H7 (cell line): ENCODE measurements around the gene ASMT. TPM values are rescaled to one million over a fixed set of nuclear protein-coding genes. Genes with fewer than 3 reads are reported as not detected.

ENCODE experiments used
- DNase-seq: peaks from one replicate; pipeline ENCODE4 v3.0.0; 2012
- H3K27me3 ChIP-seq: 2 replicates; pipeline ENCODE4 v1.6.0; 2011; ENCODE audit warnings: mild to moderate bottlenecking, low read length; ENCODE audit not compliant: control insufficient read depth, insufficient read depth
- H3K36me3 ChIP-seq: replicated peaks from 2 replicates; pipeline ENCODE4 v1.5.1; 2011; ENCODE audit warnings: low read length; ENCODE audit not compliant: control insufficient read depth, insufficient read depth
- H3K4me3 ChIP-seq: 2 replicates; pipeline ENCODE4 v1.5.1; 2011; ENCODE audit warnings: low read depth, mild to moderate bottlenecking, control low read depth, low read length, moderate library complexity; ENCODE audit not compliant: insufficient read depth
- total RNA-seq: library from RNA; depleted of rRNA; stranded (reverse); fragments of >200 nt; shearing (Covaris generic); gene quantifications from 2 replicates; pipeline ENCODE4 v1.2.3, GENCODE V29; 2014

The ASMT gene
- total RNA-seq, 1 experiment from 2014 or later: 0.14 TPM

GRCh38 chrX:1592470-1593142, 22.3 kb upstream of the ASMT start:
- H3K36me3 ChIP-seq: peaks cover 21% of the 10 kb centered on the region
- DNase-seq: peak; percentile 77
- H3K4me3 ChIP-seq: peak overlapping the region; percentile 81
- H3K27me3 ChIP-seq: peaks cover 1% of the 10 kb centered on the region; the same call in 1 of the 2 replicates

- DNase-seq: peak; percentile 36
These were observed 21.3 kb upstream of the ASMT start for GRCh38 chrX:1593286-1594271.

DNA sequence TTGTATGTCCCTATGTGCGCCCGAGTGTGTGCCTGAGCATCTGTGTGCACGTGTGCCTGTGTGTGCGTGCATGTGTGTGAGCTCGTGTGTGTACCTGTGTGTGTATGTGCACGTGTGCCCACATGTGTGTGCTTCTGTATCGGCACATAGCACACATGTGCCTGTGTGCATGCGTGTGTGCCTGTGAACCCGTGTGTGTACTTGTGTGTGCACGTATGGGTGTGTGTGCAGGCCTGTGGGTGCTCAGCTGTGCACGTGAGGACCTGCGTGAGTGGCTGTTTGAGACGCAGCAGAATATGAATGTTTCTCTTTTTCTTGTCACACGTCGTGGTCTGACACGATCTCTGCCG, 19.2 kb upstream of the ASMT start:
- Histone ChIP-seq H3K4me3 (no peak overlapping the region), H3K36me3 (peaks cover 27% of the 10 kb centered on the region), H3K27me3 (peaks cover under 1% of the 10 kb centered on the region; the same call in 1 of the 2 replicates)
- DNase-seq: peak; percentile 14

More at GRCh38 chrX:1593286-1594271, 21.3 kb upstream of the ASMT start:
- Histone ChIP-seq H3K27me3 (peaks cover 1% of the 10 kb centered on the region; the same call in 1 of the 2 replicates), H3K4me3 (no peak overlapping the region), H3K36me3 (peaks cover 21% of the 10 kb centered on the region)

- Histone ChIP-seq H3K4me3 (no peak overlapping the region), H3K27me3 (no peaks in the 10 kb centered on the region), H3K36me3 (peaks cover 31% of the 10 kb centered on the region)
- peak; percentile 8 for DNase-seq
These were observed 18.0 kb upstream of the ASMT start for GRCh38 chrX:1596676-1597344.

DNA sequence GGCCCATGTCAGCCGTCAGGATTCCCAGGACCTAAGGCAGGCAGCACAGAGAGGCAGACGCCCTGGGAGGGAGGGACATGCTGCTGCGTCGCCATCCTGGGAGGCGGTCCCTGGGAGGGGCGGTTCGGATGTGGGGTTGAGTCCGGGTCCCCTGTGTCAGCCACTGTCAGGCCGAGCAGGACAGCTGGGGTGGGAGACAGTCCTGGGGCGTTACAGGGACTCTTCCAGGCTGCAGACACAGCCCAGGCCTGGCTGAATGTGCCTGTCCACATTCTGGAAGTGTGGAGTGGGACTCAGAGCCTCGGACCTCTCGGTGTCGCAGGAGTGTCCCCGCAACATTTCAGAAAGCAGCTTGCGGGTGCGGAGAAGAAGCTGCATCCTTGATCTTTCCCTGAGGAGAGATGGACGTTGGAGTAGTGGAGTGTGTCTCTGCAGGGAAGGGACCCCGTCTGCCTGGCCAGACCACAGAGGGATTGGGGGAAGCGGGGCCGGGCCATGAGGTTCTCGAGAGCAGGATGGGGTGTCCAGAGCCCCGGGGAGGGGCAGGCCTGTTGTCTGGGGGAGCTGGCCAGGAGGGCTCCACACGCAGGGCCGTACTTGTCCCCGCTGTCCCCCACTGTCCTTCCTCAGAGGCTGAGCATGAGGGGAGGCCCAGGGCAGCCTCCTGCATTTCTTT, 17.4 kb upstream of the ASMT start:
- Histone ChIP-seq H3K4me3 (no peak overlapping the region), H3K27me3 (no peaks in the 10 kb centered on the region), H3K36me3 (peaks cover 37% of the 10 kb centered on the region)
- DNase-seq: peak; percentile 43

- peaks cover 40% of the 10 kb centered on the region for H3K36me3 ChIP-seq
- no peaks in the 10 kb centered on the region for H3K27me3 ChIP-seq
- no peak overlapping the region for H3K4me3 ChIP-seq
- DNase-seq: peak; percentile 51
These were observed 16.6 kb upstream of the ASMT start for GRCh38 chrX:1598021-1598875.

GRCh38 chrX:1598876-1599790, 15.7 kb upstream of the ASMT start:
- Histone ChIP-seq H3K36me3 (peaks cover 34% of the 10 kb centered on the region), H3K4me3 (no peak overlapping the region), H3K27me3 (no peaks in the 10 kb centered on the region)
- DNase-seq: peak; percentile 40

GRCh38 chrX:1599791-1600405, 15.0 kb upstream of the ASMT start:
- H3K4me3 ChIP-seq: no peak overlapping the region
- H3K27me3 ChIP-seq: no peaks in the 10 kb centered on the region
- peak; percentile 48 for DNase-seq
- peaks cover 29% of the 10 kb centered on the region for H3K36me3 ChIP-seq

DNA sequence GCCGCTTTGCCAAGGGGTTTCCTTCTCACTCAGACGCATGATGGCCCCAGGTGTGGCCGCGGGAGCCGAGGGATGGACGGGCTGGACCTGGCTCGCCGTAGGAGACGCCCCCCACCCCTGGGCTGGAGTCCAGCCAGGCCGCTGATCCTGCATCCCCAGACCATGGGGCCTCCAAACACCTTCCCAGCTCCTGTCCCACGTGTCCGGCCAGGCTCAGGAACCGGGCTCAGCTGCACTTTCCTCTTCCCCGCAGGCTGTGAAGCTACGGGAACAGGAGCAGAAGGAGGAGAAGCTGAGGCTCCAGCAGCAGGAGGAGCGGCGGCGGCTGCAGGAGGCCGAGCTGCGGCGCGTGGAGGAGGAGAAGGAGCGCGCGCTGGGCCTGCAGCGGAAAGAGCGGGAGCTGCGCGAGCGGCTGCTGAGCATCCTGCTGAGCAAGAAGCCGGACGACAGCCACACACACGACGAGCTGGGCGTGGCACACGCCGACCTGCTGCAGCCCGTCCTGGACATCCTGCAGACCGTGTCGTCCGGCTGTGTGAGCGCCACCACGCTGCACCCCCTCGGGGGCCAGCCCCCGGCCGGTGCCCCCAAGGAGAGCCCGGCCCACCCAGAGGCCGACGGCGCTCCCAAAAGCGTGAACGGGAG, 14.3 kb upstream of the ASMT start:
- Histone ChIP-seq H3K4me3 (no peak overlapping the region), H3K27me3 (no peaks in the 10 kb centered on the region), H3K36me3 (peaks cover 26% of the 10 kb centered on the region)
- no peak for DNase-seq

DNA sequence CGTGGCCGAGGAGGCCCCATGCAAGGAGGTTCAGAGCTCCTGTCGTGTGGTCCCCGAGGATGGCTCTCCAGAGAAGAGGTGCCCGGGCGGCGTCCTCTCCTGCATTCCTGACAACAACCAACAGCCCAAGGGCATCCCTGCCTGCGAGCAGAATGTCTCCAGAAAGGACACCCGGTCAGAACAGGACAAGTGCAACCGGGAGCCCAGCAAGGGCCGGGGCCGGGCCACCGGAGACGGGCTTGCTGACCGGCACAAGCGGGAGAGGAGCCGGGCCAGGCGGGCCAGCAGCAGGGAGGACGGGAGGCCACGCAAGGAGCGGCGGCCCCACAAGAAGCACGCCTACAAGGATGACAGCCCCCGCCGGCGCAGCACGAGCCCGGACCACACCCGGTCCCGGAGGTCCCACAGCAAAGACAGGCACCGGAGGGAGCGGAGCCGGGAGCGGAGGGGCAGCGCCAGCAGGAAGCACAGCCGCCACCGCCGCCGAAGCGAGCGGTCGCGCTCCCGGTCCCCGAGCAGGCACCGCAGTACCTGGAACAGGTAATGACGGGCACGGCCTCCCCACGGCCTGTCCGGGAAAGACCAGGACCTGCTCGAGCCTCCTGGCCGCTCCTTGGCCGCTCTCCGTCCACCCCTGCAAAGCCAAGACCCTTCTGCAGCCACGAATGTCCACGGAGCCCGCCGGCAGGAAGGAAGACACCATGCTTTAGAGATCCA, 13.7 kb upstream of the ASMT start:
- Histone ChIP-seq H3K27me3 (no peaks in the 10 kb centered on the region), H3K4me3 (no peak overlapping the region), H3K36me3 (peaks cover 21% of the 10 kb centered on the region)
- DNase-seq: peak; percentile 47

DNA sequence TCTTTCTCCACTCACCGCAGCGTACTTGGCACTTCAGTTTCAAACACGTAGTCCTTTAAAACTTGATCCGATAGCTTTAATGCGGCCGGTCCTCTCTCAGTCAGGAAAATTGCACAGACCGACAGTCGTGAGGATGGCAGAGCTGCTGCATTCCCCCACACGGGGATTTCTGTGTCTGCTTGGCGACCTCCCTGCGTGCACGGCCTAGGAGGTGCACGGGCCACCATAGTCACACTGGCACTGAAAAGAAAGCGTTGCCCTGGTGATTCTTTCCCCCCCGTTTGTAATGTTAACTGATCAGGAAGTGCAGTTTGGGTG, 13.1 kb upstream of the ASMT start:
- Histone ChIP-seq H3K27me3 (no peaks in the 10 kb centered on the region), H3K4me3 (no peak overlapping the region), H3K36me3 (peaks cover 21% of the 10 kb centered on the region)
- DNase-seq: peak; percentile 13

GRCh38 chrX:1602299-1602698, 12.6 kb upstream of the ASMT start:
- peak; percentile 11 for DNase-seq
- Histone ChIP-seq H3K36me3 (peaks cover 21% of the 10 kb centered on the region), H3K27me3 (no peaks in the 10 kb centered on the region)

More at GRCh38 chrX:1602299-1602698, 12.6 kb upstream of the ASMT start:
- H3K4me3 ChIP-seq: no peak overlapping the region
